H1 (cell line): ENCODE measurements around the gene TSPAN3. TPM values are rescaled to one million over a fixed set of nuclear protein-coding genes. Genes with fewer than 3 reads are reported as not detected.

Experiments
- CTCF ChIA-PET: fragments of 300-600 bp; sonication (Branson Sonifier 250); formaldehyde crosslinking; loops from one replicate; lab custom pipeline; 2021; ENCODE audit not compliant: partially characterized antibody; lab: Charles Lee
- POLR2A ChIA-PET: fragments of 300-600 bp; sonication (Branson Sonifier 250); formaldehyde crosslinking; loops from one replicate; lab custom pipeline; 2021; ENCODE audit warnings: inconsistent platforms; ENCODE audit not compliant: partially characterized antibody; lab: Charles Lee
- DNase-seq, 2 experiments: peaks; one replicate each; pipeline versions ENCODE4 v3.0.0 to v3.0.0-alpha.2; 2010 to 2022; ENCODE audit warnings: low spot score in 2 of 2, low read depth in 1 of 2, mixed read lengths in 1 of 2
- FAIRE-seq: peaks from 2 replicates; lab custom pipeline; 2011; peaks lifted over from hg19 to GRCh38; lab: Jason Lieb, UNC
- H2AFZ ChIP-seq: 2 replicates; pipeline ENCODE4 v1.8.1; 2012; ENCODE audit warnings: low read length, inconsistent platforms
- H2AK5ac ChIP-seq: 2 replicates; pipeline ENCODE4 v1.6.1; 2013; ENCODE audit warnings: low read depth, low read length
- H2BK120ac ChIP-seq: replicated peaks from 2 replicates; pipeline ENCODE3; 2013; ENCODE audit warnings: low read depth, low read length, inconsistent platforms
- H2BK12ac ChIP-seq: 2 replicates; pipeline ENCODE4 v1.6.1; 2013; ENCODE audit warnings: low read depth, low read length
- H2BK15ac ChIP-seq: 2 replicates; pipeline ENCODE4 v1.6.1; 2013; ENCODE audit warnings: low read length
- H2BK20ac ChIP-seq: 2 replicates; pipeline ENCODE4 v1.6.1; 2013; ENCODE audit warnings: low read length
- H2BK5ac ChIP-seq: 2 replicates; pipeline ENCODE4 v1.6.1; 2013; ENCODE audit warnings: low read depth, low read length
- H3K14ac ChIP-seq: 2 replicates; pipeline ENCODE4 v1.6.1; 2013; ENCODE audit warnings: inconsistent platforms; ENCODE audit not compliant: insufficient read length
- H3K18ac ChIP-seq: 2 replicates; pipeline ENCODE4 v1.6.1; 2013; ENCODE audit warnings: low read length; ENCODE audit errors: extremely low read depth
- H3K23ac ChIP-seq: 2 replicates; pipeline ENCODE4 v1.6.1; 2013; ENCODE audit warnings: inconsistent platforms; ENCODE audit not compliant: insufficient read length
- H3K23me2 ChIP-seq: 2 replicates; pipeline ENCODE4 v1.6.1; 2013; ENCODE audit warnings: low read depth, low read length
- H3K27ac ChIP-seq: 2 replicates; pipeline ENCODE4 v1.6.1; 2011; ENCODE audit warnings: low read depth, low read length, inconsistent platforms
- H3K27me3 ChIP-seq, 4 experiments: replicated peaks in 1 of 4; 1 replicate in 1 of 4; 2 replicates in 3 of 4; pipeline versions ENCODE4 v1.6.1 to v1.8.1; 2011 to 2013; ENCODE audit warnings: low read length in 3 of 4, mild to moderate bottlenecking in 3 of 4, inconsistent platforms in 2 of 4, mixed read lengths in 2 of 4, moderate library complexity in 1 of 4; ENCODE audit not compliant: control insufficient read depth in 3 of 4, insufficient read depth in 3 of 4; ENCODE audit errors: extremely low read depth in 1 of 4
- H3K36me3 ChIP-seq, 4 experiments: 2 replicates each; pipeline versions ENCODE4 v1.6.1 to v1.8.1; 2011 to 2013; ENCODE audit warnings: mild to moderate bottlenecking in 4 of 4, low read length in 3 of 4, moderate library complexity in 2 of 4, control low read depth in 1 of 4, inconsistent platforms in 1 of 4; ENCODE audit not compliant: insufficient read depth in 4 of 4, control insufficient read depth in 2 of 4
- H3K4ac ChIP-seq: replicated peaks from 2 replicates; pipeline ENCODE3; 2013; ENCODE audit warnings: low read length, low read depth, mixed read lengths, inconsistent platforms; ENCODE audit not compliant: insufficient read length
- H3K4me1 ChIP-seq, 4 experiments: replicated peaks in 1 of 4; 1 replicate in 1 of 4; 2 replicates in 3 of 4; pipeline versions ENCODE4 v1.6.1 to v1.8.1; 2011 to 2013; ENCODE audit warnings: low read length in 3 of 4, inconsistent platforms in 2 of 4, mixed read lengths in 1 of 4; ENCODE audit not compliant: insufficient read depth in 4 of 4, control insufficient read depth in 3 of 4
- H3K4me2 ChIP-seq, 2 experiments: 2 replicates each; pipeline versions ENCODE4 v1.6.1 to v1.8.1; 2011 to 2013; ENCODE audit warnings: low read depth in 2 of 2, low read length in 2 of 2, control low read depth in 1 of 2, inconsistent platforms in 1 of 2, mild to moderate bottlenecking in 1 of 2; ENCODE audit not compliant: insufficient read depth in 1 of 2
- H3K4me3 ChIP-seq, 4 experiments: fragments of 200-600, 300-600 bp in 1 of 4; sonication (generic), shearing (Covaris generic), sonication (Bioruptor Twin) in 1 of 4; 2 replicates each; pipeline versions ENCODE4 v1.5.1 to v1.8.1; 2011 to 2016; ENCODE audit warnings: low read length in 4 of 4, low read depth in 3 of 4, control low read depth in 2 of 4, inconsistent platforms in 2 of 4, mild to moderate bottlenecking in 2 of 4, mixed read lengths in 1 of 4, moderate library complexity in 1 of 4; ENCODE audit not compliant: insufficient read depth in 2 of 4; ENCODE audit errors: extremely low read depth in 1 of 4
- H3K56ac ChIP-seq: replicated peaks from 2 replicates; pipeline ENCODE3; 2013; ENCODE audit warnings: low read depth, mild to moderate bottlenecking, mixed read lengths, low read length, inconsistent platforms; ENCODE audit not compliant: insufficient read length
- H3K79me1 ChIP-seq: 2 replicates; pipeline ENCODE4 v1.6.1; 2013; ENCODE audit warnings: low read depth, low read length, control low read depth
- H3K79me2 ChIP-seq, 2 experiments: 2 replicates each; pipeline versions ENCODE4 v1.6.1 to v1.8.1; 2012 to 2013; ENCODE audit warnings: low read length in 2 of 2, mild to moderate bottlenecking in 2 of 2, inconsistent platforms in 1 of 2; ENCODE audit not compliant: insufficient read depth in 2 of 2, control insufficient read depth in 1 of 2
- H3K9ac ChIP-seq, 4 experiments: replicated peaks in 1 of 4; 1 replicate in 1 of 4; 2 replicates in 3 of 4; pipeline versions ENCODE4 v1.6.1 to v1.8.1; 2011 to 2013; ENCODE audit warnings: low read depth in 3 of 4, low read length in 3 of 4, control low read depth in 2 of 4, mild to moderate bottlenecking in 2 of 4, moderate library complexity in 2 of 4, inconsistent platforms in 1 of 4; ENCODE audit errors: extremely low read depth in 1 of 4
- H3K9me3 ChIP-seq, 2 experiments: 2 replicates each; pipeline versions ENCODE4 v1.6.1 to v1.8.1; 2012 to 2013; ENCODE audit warnings: mild to moderate bottlenecking in 2 of 2, moderate library complexity in 2 of 2, control low read depth in 1 of 2, inconsistent platforms in 1 of 2, low read depth in 1 of 2, low read length in 1 of 2, mixed read lengths in 1 of 2; ENCODE audit not compliant: insufficient read depth in 2 of 2
- H4K20me1 ChIP-seq, 2 experiments: replicated peaks in 1 of 2; 2 replicates each; pipeline versions ENCODE3 to v1.8.1; 2011 to 2013; ENCODE audit warnings: inconsistent platforms in 2 of 2, low read length in 2 of 2, mild to moderate bottlenecking in 1 of 2; ENCODE audit not compliant: insufficient read depth in 2 of 2, control insufficient read depth in 1 of 2
- H4K5ac ChIP-seq: 2 replicates; pipeline ENCODE4 v1.6.1; 2013; ENCODE audit warnings: low read length, low read depth, mixed read lengths, inconsistent platforms; ENCODE audit not compliant: insufficient read length
- H4K8ac ChIP-seq: 2 replicates; pipeline ENCODE4 v1.8.0; 2013; ENCODE audit warnings: mild to moderate bottlenecking, moderate library complexity, low read length, inconsistent platforms; ENCODE audit not compliant: insufficient read depth; ENCODE audit errors: extremely low read depth
- H4K91ac ChIP-seq: replicated peaks from 2 replicates; pipeline ENCODE3; 2013; ENCODE audit warnings: low read length, mixed read lengths, inconsistent platforms; ENCODE audit not compliant: insufficient read length
- BCL11A ChIP-seq, 2 experiments: IDR thresholded peaks; one replicate each; pipeline ENCODE4 v1.6.1; 2011; ENCODE audit warnings: low read depth in 2 of 2, low read length in 2 of 2, mild to moderate bottlenecking in 2 of 2
- BRCA1 ChIP-seq: IDR thresholded peaks from 2 replicates; pipeline ENCODE4 v1.6.1; 2012; ENCODE audit warnings: low read depth, low read length, improper control_type of control experiment
- CREB1 ChIP-seq: IDR thresholded peaks from 2 replicates; pipeline ENCODE4 v1.6.1; 2012; ENCODE audit warnings: inconsistent platforms
- GABPA ChIP-seq: IDR thresholded peaks from 2 replicates; pipeline ENCODE4 v1.6.1; 2011; ENCODE audit warnings: mild to moderate bottlenecking, low read length, moderate library complexity, borderline replicate concordance; ENCODE audit not compliant: insufficient read depth
- GTF2F1 ChIP-seq: IDR thresholded peaks from 2 replicates; pipeline ENCODE4 v1.6.1; 2012; ENCODE audit warnings: low read depth, low read length, improper control_type of control experiment, borderline replicate concordance
- POLR2A ChIP-seq, 2 experiments: IDR thresholded peaks; 1 replicate in 1 of 2; 2 replicates in 1 of 2; pipeline ENCODE4 v1.6.1; 2011; ENCODE audit warnings: low read depth in 2 of 2, low read length in 2 of 2, mild to moderate bottlenecking in 2 of 2; ENCODE audit errors: control extremely low read depth in 1 of 2
- SAP30 ChIP-seq: fragments of 300-600 bp; sonication (generic); IDR thresholded peaks from 2 replicates; pipeline ENCODE4 v1.7.1; 2012; ENCODE audit warnings: low read length, moderate library complexity, mild to moderate bottlenecking, inconsistent platforms; ENCODE audit not compliant: insufficient read depth, insufficient replicate concordance
- SIN3A ChIP-seq, 2 experiments: IDR thresholded peaks in 1 of 2; conservative IDR thresholded peaks in 1 of 2; 2 replicates each; pipeline ENCODE4 v1.6.1; 2011 to 2012; ENCODE audit warnings: low read length in 2 of 2, improper control_type of control experiment in 1 of 2, low read depth in 1 of 2, mild to moderate bottlenecking in 1 of 2
- SUZ12 ChIP-seq: fragments of 200-600 bp; sonication (generic); IDR thresholded peaks from 2 replicates; pipeline ENCODE4 v1.6.1; 2012; ENCODE audit warnings: mild to moderate bottlenecking, inconsistent platforms, low read length, moderate library complexity, mixed read lengths
- TBP ChIP-seq: IDR thresholded peaks from 2 replicates; pipeline ENCODE4 v1.6.1; 2011; ENCODE audit warnings: low read depth, low read length, improper control_type of control experiment
- WGBS, 2 experiments: shearing (Covaris generic) in 1 of 2; methylation state at CpG; one replicate each; pipeline versions ENCODE4 v1.1.6 to v1.1.7; 2013 to 2015; ENCODE audit warnings: low lambda C conversion rate in 2 of 2, mixed read lengths in 2 of 2, inconsistent platforms in 1 of 2, low coverage in 1 of 2, missing lambda C conversion rate in 1 of 2; ENCODE audit not compliant: insufficient replicate concordance in 2 of 2, insufficient coverage in 1 of 2, insufficient read length in 1 of 2; ENCODE audit errors: extremely low coverage in 1 of 2, missing lambda C conversion rate in 1 of 2; 5-methylcytosine and 5-hydroxymethylcytosine counted together
- polyA plus RNA-seq, 7 experiments: library from polyadenylated mRNA; depleted of rRNA in 3 of 7; stranded (reverse) in 5 of 7; unstranded in 2 of 7; fragments of >200 nt in 5 of 7; fragments of 200-250 nt in 2 of 7; gene quantifications; 1 replicate in 5 of 7; 2 replicates in 1 of 7; 4 replicates in 1 of 7; pipeline versions ENCODE4 v1.2.1 to v1.2.3, GENCODE V29; 2011 to 2013; ENCODE audit warnings: missing spikeins in 2 of 7, mixed read lengths in 2 of 7
- total RNA-seq: library from RNA; stranded (reverse); fragmentation: NEBNext Ultra II Directional; extraction: Animal tissue kit (Norgen Biotek cat#: 25700); gene quantifications from 2 replicates; pipeline ENCODE4 v1.2.1, GENCODE V29; 2021
- TF ChIP-seq, protein P1 (sequence below): IDR thresholded peaks from 2 replicates; pipeline ENCODE4 v1.6.1; 2011; ENCODE audit warnings: low read length, improper control_type of control experiment

TSPAN3 gene
- total and polyA plus RNA-seq, 2 of the 8 experiments (the other 6 are each of a cell fraction or from before 2014, with no cell fraction given): 107 to 238 TPM

DNA sequence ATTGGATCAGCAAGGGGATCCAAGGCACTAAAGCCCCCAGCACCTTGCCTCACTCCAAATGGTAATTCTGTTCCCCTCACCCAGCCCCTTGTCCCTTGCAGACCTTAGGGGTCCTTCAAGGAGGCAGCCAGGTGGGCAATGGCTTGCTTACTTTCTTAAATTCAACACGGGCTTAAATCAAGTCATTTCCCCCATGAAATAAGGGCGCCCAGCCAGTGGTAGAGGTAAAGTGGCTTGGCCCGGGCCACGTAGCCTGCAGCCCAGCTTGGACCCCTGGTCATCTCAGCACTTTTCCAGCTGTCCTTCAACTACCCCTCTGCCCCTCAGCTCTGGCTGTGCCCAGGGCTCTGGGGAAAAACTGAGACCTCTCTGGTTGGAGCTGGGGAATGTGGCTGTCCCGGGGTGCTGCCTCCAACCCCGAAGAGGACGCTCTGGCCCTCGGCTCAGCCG, 74.8 kb downstream of the TSPAN3 start:
- H3K56ac ChIP-seq: no peak overlapping the region
- H3K4me2 ChIP-seq: no peak overlapping the region
- H2BK20ac ChIP-seq: no peak overlapping the region
- FAIRE-seq (no peak), DNase-seq (no peak)
- H3K36me3 ChIP-seq: no peaks in the 10 kb centered on the region
- H3K14ac ChIP-seq: no peak overlapping the region
- no peaks in the 10 kb centered on the region for H3K79me1 ChIP-seq
- H3K23me2 ChIP-seq: no peaks in the 10 kb centered on the region
- H3K79me2 ChIP-seq: no peaks in the 10 kb centered on the region
- no peak overlapping the region for H2BK12ac ChIP-seq
- no peak overlapping the region for H4K8ac ChIP-seq
- WGBS, 2 experiments: 91% methylated on average over 9 of the region's 9 CpGs; no CpG with 5 or more reads in 1 of the 2 experiments
- H3K9ac ChIP-seq: no peak overlapping the region
- no peaks in the 10 kb centered on the region for H3K27me3 ChIP-seq
- no peak overlapping the region for H3K23ac ChIP-seq
- H2AK5ac ChIP-seq: no peak overlapping the region
- no peak overlapping the region for H3K18ac ChIP-seq
- no peak overlapping the region for H2BK120ac ChIP-seq
- no peak overlapping the region for H3K4ac ChIP-seq
- no peaks in the 10 kb centered on the region for H4K20me1 ChIP-seq
- H3K27ac ChIP-seq: no peak overlapping the region
- POLR2A ChIA-PET: interaction anchor here (1.6 kb wide), 1 partner anchor 75 kb away, joined by 4 read pairs; the partner anchor contains the start of gene TSPAN3
- H3K4me1 ChIP-seq: no peaks in the 10 kb centered on the region; a peak in 1 of 7 replicates
- no peak overlapping the region for H4K5ac ChIP-seq
- H3K4me3 ChIP-seq: no peak overlapping the region
- H3K9me3 ChIP-seq: no peaks in the 10 kb centered on the region
- H2BK15ac ChIP-seq: no peak overlapping the region
- CTCF ChIA-PET: interaction anchor here (0.9 to 6.2 kb wide), 6 partner anchors 14 to 39 kb away, joined by 3 to 43 read pairs (median 4); no protein-coding TSS in a partner anchor
- H2AFZ ChIP-seq: no peak overlapping the region
- no peak overlapping the region for H4K91ac ChIP-seq
- no peak overlapping the region for H2BK5ac ChIP-seq
- TF ChIP-seq GABPA (no peak), CREB1 (no peak), SUZ12 (no peak), TBP (no peak), SAP30 (no peak), BRCA1 (no peak), GTF2F1 (no peak), POLR2A (IDR thresholded peaks at IDR 0.05; ENCODE audit: control extremely low read depth in 1 of 2, low read depth in 2 of 2, low read length in 2 of 2) (no peak), BCL11A (IDR thresholded peaks at IDR 0.05; ENCODE audit: low read depth in 2 of 2, low read length in 2 of 2) (no peak), SIN3A (conservative IDR thresholded peaks at IDR 0.05 in 1 of 2, IDR thresholded peaks at IDR 0.05 in 1 of 2; ENCODE audit: low read depth in 1 of 2, low read length in 2 of 2) (no peak)
- TF ChIP-seq, protein P1, sequence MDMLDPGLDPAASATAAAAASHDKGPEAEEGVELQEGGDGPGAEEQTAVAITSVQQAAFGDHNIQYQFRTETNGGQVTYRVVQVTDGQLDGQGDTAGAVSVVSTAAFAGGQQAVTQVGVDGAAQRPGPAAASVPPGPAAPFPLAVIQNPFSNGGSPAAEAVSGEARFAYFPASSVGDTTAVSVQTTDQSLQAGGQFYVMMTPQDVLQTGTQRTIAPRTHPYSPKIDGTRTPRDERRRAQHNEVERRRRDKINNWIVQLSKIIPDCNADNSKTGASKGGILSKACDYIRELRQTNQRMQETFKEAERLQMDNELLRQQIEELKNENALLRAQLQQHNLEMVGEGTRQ: no peak
